H9 (cell line): ENCODE results near the gene CCDC9B. TPM values are rescaled to one million over a fixed set of nuclear protein-coding genes. Genes with fewer than 3 reads are reported as not detected.

Experiments used
- DNase-seq: peaks from one replicate; pipeline ENCODE4 v3.0.0-alpha.2; 2017
- H2AFZ ChIP-seq: one replicate; pipeline ENCODE4 v1.6.1; 2013; ENCODE audit warnings: mild to moderate bottlenecking, low read length, control low read depth, moderate library complexity
- H2AK5ac ChIP-seq: 2 replicates; pipeline ENCODE4 v1.6.1; 2013; ENCODE audit warnings: low read length, control low read depth, mixed read lengths; ENCODE audit not compliant: insufficient read length
- H2BK120ac ChIP-seq: one replicate; pipeline ENCODE4 v1.6.1; 2013; ENCODE audit warnings: low read depth, mild to moderate bottlenecking, low read length, control low read depth, inconsistent platforms; ENCODE audit not compliant: poor library complexity, severe bottlenecking
- H2BK12ac ChIP-seq: 2 replicates; pipeline ENCODE4 v1.6.1; 2013; ENCODE audit warnings: low read length, control low read depth, mixed read lengths, low read depth; ENCODE audit not compliant: insufficient read length
- H2BK15ac ChIP-seq: 2 replicates; pipeline ENCODE4 v1.6.1; 2013; ENCODE audit warnings: low read depth, low read length, control low read depth
- H2BK20ac ChIP-seq: one replicate; pipeline ENCODE4 v1.6.1; 2013; ENCODE audit warnings: low read depth, mild to moderate bottlenecking, low read length, control low read depth, inconsistent platforms; ENCODE audit not compliant: poor library complexity, severe bottlenecking
- H2BK5ac ChIP-seq: 2 replicates; pipeline ENCODE4 v1.6.1; 2013; ENCODE audit warnings: low read length, control low read depth, mixed read lengths; ENCODE audit not compliant: insufficient read length
- H3K14ac ChIP-seq: 2 replicates; pipeline ENCODE4 v1.6.1; 2013; ENCODE audit warnings: low read length, control low read depth; ENCODE audit not compliant: insufficient read depth
- H3K18ac ChIP-seq: 2 replicates; pipeline ENCODE4 v1.6.1; 2013; ENCODE audit warnings: low read depth, mild to moderate bottlenecking, mixed read lengths, low read length, control low read depth; ENCODE audit not compliant: insufficient read length
- H3K23ac ChIP-seq: 2 replicates; pipeline ENCODE4 v1.6.1; 2013; ENCODE audit warnings: low read length, control low read depth, mixed read lengths, low read depth; ENCODE audit not compliant: insufficient read length
- H3K23me2 ChIP-seq: 2 replicates; pipeline ENCODE4 v1.6.1; 2013; ENCODE audit warnings: low read depth, mild to moderate bottlenecking, mixed read lengths, low read length, control low read depth; ENCODE audit not compliant: insufficient read length, poor library complexity, severe bottlenecking
- H3K27ac ChIP-seq: 2 replicates; pipeline ENCODE4 v1.5.1; 2013; ENCODE audit warnings: low read length, control low read depth, mixed read lengths, low read depth; ENCODE audit not compliant: insufficient read length
- H3K27me3 ChIP-seq: 2 replicates; pipeline ENCODE4 v1.6.1; 2013; ENCODE audit warnings: low read length, control low read depth, inconsistent platforms; ENCODE audit not compliant: insufficient read depth
- H3K4ac ChIP-seq: 2 replicates; pipeline ENCODE4 v1.6.1; 2013; ENCODE audit warnings: low read depth, mild to moderate bottlenecking, control low read depth, inconsistent platforms, low read length, moderate library complexity
- H3K4me1 ChIP-seq: 2 replicates; pipeline ENCODE4 v1.6.1; 2013; ENCODE audit warnings: low read length, control low read depth, inconsistent platforms; ENCODE audit not compliant: insufficient read depth
- H3K4me2 ChIP-seq: 2 replicates; pipeline ENCODE4 v1.6.1; 2013; ENCODE audit warnings: low read length, control low read depth, mixed read lengths; ENCODE audit not compliant: insufficient read length, insufficient read depth
- H3K56ac ChIP-seq: 2 replicates; pipeline ENCODE4 v1.6.1; 2013; ENCODE audit warnings: low read depth, mild to moderate bottlenecking, mixed read lengths, low read length, control low read depth; ENCODE audit not compliant: insufficient read length
- H3K79me1 ChIP-seq: 2 replicates; pipeline ENCODE4 v1.6.1; 2013; ENCODE audit warnings: low read depth, mild to moderate bottlenecking, moderate library complexity, low read length, control low read depth, inconsistent platforms; ENCODE audit not compliant: insufficient read depth, poor library complexity, severe bottlenecking
- H3K79me2 ChIP-seq: 2 replicates; pipeline ENCODE4 v1.6.1; 2013; ENCODE audit warnings: low read length, control low read depth, inconsistent platforms; ENCODE audit not compliant: insufficient read depth
- H3K9ac ChIP-seq: 2 replicates; pipeline ENCODE4 v1.6.1; 2013; ENCODE audit warnings: low read length, control low read depth, mixed read lengths; ENCODE audit not compliant: insufficient read length; ENCODE audit errors: extremely low read depth
- H3K9me3 ChIP-seq: one replicate; pipeline ENCODE4 v1.6.1; 2013; ENCODE audit warnings: low read depth, low read length, inconsistent platforms; ENCODE audit not compliant: control insufficient read depth
- H3T11ph ChIP-seq: one replicate; pipeline ENCODE4 v1.6.1; 2013; ENCODE audit warnings: mild to moderate bottlenecking, low read length, control low read depth, inconsistent platforms
- H4K20me1 ChIP-seq: one replicate; pipeline ENCODE4 v1.6.1; 2013; ENCODE audit not compliant: control insufficient read depth, insufficient read length, insufficient read depth
- H4K5ac ChIP-seq: 2 replicates; pipeline ENCODE4 v1.6.1; 2013; ENCODE audit warnings: low read depth, mild to moderate bottlenecking, mixed read lengths, low read length, control low read depth; ENCODE audit not compliant: insufficient read length
- H4K8ac ChIP-seq: replicated peaks from 2 replicates; pipeline ENCODE4 v1.6.1; 2013; ENCODE audit warnings: low read length, control low read depth, mixed read lengths, low read depth; ENCODE audit not compliant: insufficient read length
- H4K91ac ChIP-seq: 2 replicates; pipeline ENCODE4 v1.6.1; 2013; ENCODE audit warnings: low read depth, mild to moderate bottlenecking, moderate library complexity, mixed read lengths, low read length, control low read depth; ENCODE audit not compliant: insufficient read length
- H3K27ac Mint-ChIP-seq, 3 experiments: 2 replicates in 2 of 3; 3 replicates in 1 of 3; pipeline ENCODE4 v1.8.0; 2020 to 2021; ENCODE audit warnings: mixed read lengths in 3 of 3, mild to moderate bottlenecking in 1 of 3, moderate library complexity in 1 of 3
- H3K27me3 Mint-ChIP-seq: 2 replicates; pipeline ENCODE4 v1.8.0; 2021; ENCODE audit warnings: low read depth, mild to moderate bottlenecking, moderate library complexity, mixed read lengths
- H3K36me3 Mint-ChIP-seq, 3 experiments: 2 replicates in 2 of 3; 3 replicates in 1 of 3; pipeline ENCODE4 v1.8.0; 2020 to 2021; ENCODE audit warnings: low read depth in 3 of 3, mixed read lengths in 3 of 3; ENCODE audit not compliant: insufficient read depth in 1 of 3
- H3K4me1 Mint-ChIP-seq, 2 experiments: 2 replicates each; pipeline ENCODE4 v1.8.0; 2020; ENCODE audit warnings: mixed read lengths in 2 of 2
- H3K4me3 Mint-ChIP-seq, 2 experiments: 2 replicates in 1 of 2; 3 replicates in 1 of 2; pipeline ENCODE4 v1.8.0; 2020 to 2021; ENCODE audit warnings: mild to moderate bottlenecking in 2 of 2, mixed read lengths in 2 of 2, moderate library complexity in 1 of 2
- H3K9me3 Mint-ChIP-seq, 2 experiments: 2 replicates in 1 of 2; 3 replicates in 1 of 2; pipeline ENCODE4 v1.8.0; 2020; ENCODE audit warnings: mild to moderate bottlenecking in 2 of 2, mixed read lengths in 2 of 2, moderate library complexity in 1 of 2
- CTCF ChIP-seq: fragments of 200-600 bp; sonication (generic); conservative IDR thresholded peaks from 3 replicates; pipeline ENCODE4 v1.8.0; 2021; ENCODE audit warnings: antibody characterized with exemption, mild to moderate bottlenecking
- WGBS: extraction: QIAGEN DNeasy Blood & Tissue Kit; methylation state at CpG from one replicate; pipeline ENCODE4 v1.1.7; 2013; ENCODE audit warnings: missing lambda C conversion rate, low lambda C conversion rate, mixed read lengths; ENCODE audit not compliant: insufficient read length; ENCODE audit errors: extremely low coverage; 5-methylcytosine and 5-hydroxymethylcytosine counted together
- total RNA-seq: library from RNA; stranded (reverse); gene quantifications from 2 replicates; pipeline ENCODE4 v1.2.1, GENCODE V29; 2021

The CCDC9B gene
- total RNA-seq, 1 experiment from 2014 or later: 0.48 TPM

GRCh38 chr15:40327457-40327856, 13.3 kb downstream of the CCDC9B start:
- H3K27ac Mint-ChIP-seq: peak overlapping the region; percentile 25 to 72 (median 68); a peak in 5 of 7 replicates
- Histone ChIP-seq H3K27ac (no peak overlapping the region), H3K56ac (no peak overlapping the region), H3K4me2 (peak overlapping the region; percentile 3), H2BK20ac (no peak overlapping the region), H3K4ac (no peak overlapping the region), H4K5ac (no peak overlapping the region), H2BK12ac (no peak overlapping the region), H3K14ac (no peak overlapping the region), H4K91ac (no peak overlapping the region), H3K27me3 (no peaks in the 10 kb centered on the region), H2AK5ac (no peak overlapping the region), H3K4me1 (peaks cover 25% of the 10 kb centered on the region; the same call in 1 of the 2 replicates), H2AFZ (no peak overlapping the region), H3K18ac (no peak overlapping the region), H3K23ac (no peak overlapping the region), H3K79me2 (no peaks in the 10 kb centered on the region), H3K23me2 (peaks cover 10% of the 10 kb centered on the region), H4K8ac (no peak overlapping the region), H4K20me1 (no peaks in the 10 kb centered on the region), H2BK5ac (no peak overlapping the region), H3K79me1 (no peaks in the 10 kb centered on the region), H2BK15ac (no peak overlapping the region), H3K9ac (no peak overlapping the region), H2BK120ac (no peak overlapping the region), H3T11ph (no peak overlapping the region), H3K9me3 (no peaks in the 10 kb centered on the region)
- peaks cover 0 to 6% of the 10 kb centered on the region in 2 experiments; a peak in 1 of 5 replicates for H3K9me3 Mint-ChIP-seq
- no peak for DNase-seq
- peaks cover 4 to 27% (median 13%) of the 10 kb centered on the region in 3 experiments; a peak in 6 of 7 replicates for H3K36me3 Mint-ChIP-seq
- peak overlapping the region; percentile 40 to 55 for H3K4me3 Mint-ChIP-seq
- WGBS: no CpG with 5 or more reads among the region's 6 CpGs
- peaks cover 22% of the 10 kb centered on the region for H3K27me3 Mint-ChIP-seq
- no peak for TF ChIP-seq CTCF
- H3K4me1 Mint-ChIP-seq: peaks cover 57 to 58% of the 10 kb centered on the region in 2 experiments
